GM19025 (cell line): ENCODE results near the gene GNAI1.

Experiments used
- ATAC-seq: cut with Tn5 transposase; IDR thresholded peaks from one replicate; pipeline ENCODE4 v1.9.1; 2021; ENCODE audit warnings: mild to moderate bottlenecking, low read depth, moderate library complexity; ENCODE audit not compliant: unreplicated experiment

GNAI1 gene

DNA sequence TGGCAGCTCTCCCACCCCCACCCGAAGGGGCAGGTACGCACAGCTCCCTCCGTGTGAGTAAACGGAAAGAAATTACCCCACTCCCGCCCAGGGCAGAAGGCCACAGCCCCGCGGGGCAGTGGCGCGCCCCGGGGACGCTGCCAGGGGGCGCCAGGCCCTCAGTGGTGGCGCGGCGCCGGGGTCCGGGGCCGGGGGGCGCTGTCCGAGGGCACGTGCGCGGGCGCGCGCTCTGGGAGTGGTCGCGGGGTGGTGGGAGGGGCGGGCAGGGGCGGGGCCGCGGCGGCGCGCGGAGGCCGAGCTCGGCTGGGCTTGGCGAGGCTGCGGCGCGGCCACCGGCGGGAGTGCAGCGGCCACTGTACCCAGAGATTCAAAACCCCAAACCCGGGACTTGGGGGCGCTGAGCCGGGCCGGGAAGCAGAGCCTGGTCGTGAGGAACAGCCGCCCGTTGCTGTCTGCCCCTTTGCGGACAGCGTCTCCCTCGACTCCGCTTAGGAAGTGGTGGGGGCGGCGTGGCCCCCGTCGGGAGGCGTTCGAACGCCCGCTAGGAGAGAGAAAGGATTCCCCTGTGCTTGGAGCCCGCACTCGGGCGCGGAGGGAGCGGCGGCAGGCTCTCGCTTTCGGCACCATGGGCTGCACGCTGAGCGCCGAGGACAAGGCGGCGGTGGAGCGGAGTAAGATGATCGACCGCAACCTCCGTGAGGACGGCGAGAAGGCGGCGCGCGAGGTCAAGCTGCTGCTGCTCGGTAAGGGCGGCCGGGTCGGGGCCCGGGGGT lies at the start of gene GNAI1:
TSS of gene GNAI1 (plus strand) at position 296 of the 773 bp plus-strand sequence. CDS start at position 626, 330 bp downstream.
- peak; percentile 47 for ATAC-seq

DNA sequence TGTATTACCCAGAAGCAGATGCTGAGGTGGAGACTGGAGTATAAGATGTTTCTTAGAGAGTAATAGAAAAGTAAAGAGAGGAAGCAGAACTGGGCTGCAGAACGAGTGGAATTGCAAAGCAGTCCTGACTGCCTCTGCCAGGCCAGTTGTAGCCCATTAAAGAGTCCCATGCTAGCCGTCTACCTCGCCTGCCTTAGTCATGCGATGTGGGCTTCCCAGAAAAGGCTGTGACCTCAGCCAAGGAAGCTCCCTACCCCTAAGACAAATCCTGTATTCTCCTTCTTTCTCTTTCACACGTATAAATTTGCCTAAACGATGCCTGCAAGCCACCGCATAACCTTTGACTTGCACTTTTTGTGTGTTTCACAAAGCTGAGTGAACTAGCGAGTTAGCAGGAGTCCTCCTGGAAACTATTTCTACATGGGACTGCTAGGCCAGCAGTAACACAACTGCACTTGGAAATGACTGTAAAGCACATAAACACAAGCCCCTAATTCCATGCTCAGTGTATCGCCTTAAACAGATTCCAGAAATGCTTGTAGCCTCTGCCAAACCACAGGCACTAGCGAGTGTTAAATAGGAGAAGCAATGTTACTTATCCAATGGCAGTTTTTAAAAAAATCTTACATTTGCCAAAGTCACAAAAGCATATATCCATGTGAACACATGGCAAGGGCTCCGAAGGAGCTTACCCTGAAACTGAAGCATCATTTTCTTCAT lies 47.4 kb upstream of the GNAI1 start:
- ATAC-seq = no peak

DNA sequence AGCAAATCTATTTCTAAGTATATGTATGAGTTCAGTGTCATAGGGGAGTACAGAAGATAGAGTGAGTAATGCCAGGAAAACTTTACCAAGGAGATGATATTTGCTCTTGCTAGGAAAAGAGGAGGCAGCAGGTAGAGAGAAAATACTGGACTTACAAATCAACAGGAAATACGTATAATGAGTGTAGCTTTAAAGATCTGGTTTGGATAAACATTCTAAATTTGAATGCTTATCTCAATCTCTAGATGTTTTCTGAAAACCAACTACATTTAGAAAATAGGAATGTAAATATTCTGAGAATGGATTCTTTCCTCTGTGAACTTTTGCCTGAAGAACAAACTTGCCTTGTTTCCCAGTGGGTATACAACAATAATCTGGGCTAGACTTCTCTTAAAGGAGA lies 46.9 kb upstream of the GNAI1 start:
- ATAC-seq = no peak

DNA sequence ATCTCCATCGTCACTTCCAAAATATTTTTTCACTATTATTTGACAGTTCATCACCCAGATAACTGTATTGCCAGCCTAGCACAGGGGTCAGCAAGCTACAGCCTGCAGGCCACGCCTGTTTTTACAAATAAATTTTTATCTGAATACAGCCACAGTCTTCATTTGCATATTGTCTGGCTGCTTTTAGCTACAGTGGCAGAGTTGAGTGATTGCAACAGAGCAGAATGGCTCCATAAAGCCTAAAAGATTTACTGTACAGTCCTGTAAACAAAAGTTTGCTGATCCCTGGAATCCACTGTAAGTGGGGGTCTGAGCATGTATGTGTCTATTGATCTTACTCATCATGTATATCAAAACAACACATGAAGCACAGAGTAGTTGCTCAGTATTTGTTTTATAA lies 45.9 kb upstream of the GNAI1 start:
- no peak for ATAC-seq

DNA sequence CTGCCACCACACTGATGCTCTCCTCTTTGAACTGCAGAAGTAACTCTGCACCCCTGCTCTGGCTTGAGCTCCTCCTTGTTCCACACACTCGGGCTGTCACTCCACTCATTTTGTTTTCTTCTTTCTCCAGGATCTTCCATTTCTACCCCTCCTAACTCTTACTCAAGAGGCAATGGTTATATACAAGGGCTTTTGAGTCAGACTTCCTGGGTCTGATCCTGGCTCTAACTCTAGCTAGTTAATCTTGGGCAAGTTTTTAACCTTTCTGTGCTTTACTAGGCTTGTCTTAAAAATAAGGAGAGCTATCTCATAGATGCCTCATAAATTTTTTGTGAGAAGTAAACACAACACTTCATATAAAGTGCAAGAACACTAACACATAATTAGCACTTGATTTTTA lies 45.3 kb upstream of the GNAI1 start:
- ATAC-seq = no peak

DNA sequence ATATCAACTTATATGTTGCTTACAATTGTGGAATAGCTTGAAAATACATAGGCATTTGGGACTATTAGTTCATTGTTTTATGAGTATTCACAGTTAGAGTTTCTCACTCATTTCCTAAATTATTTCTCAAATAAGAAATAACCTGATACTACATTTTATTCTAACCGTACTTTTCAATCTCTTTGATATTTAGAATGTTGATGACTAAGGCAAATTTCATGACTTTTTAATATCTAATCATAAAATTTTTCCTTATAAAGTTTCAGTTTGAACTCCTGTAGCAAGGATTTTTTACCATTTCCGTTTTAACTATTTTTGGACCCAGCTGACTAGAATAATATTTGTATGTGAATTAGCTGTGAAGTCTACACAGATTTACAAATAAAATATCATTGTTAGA lies 41.3 kb upstream of the GNAI1 start:
- no peak for ATAC-seq

DNA sequence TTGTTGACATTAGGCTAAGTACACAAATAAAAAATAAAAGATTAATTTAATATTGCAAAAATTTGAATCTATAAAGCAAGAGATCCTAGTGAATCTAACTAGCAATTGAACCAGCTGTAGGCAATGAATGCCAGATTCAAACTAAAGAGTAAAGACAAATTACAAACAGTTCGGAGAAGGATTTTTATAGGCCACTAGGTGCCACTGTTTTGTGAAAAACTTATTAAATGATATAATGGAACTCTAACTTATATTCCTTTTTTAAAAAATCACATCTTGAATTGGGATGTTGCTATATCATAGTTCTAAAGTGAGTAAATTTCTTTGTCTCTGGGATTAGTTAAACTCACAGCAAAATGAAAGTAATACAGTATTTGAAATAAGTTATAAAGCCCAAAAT lies 39.1 kb upstream of the GNAI1 start:
- no peak for ATAC-seq

DNA sequence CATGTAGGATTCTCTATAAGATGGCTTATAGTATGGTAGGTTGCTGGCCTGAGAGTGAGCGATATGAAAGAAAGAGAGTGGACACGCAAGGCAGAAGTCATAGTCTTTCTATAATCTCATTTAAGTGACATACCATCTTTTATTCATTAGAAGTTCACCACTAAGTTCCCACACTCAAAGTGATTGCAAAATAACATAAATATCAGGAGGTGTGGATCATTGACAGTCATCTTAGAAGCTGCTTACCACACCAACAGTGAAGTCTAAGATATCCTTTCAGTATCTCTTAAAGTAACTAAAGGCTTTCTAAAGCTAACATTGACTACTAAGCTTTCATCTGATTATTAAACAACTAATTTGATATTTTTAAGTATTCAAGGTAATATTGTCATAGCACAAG lies 36.9 kb upstream of the GNAI1 start:
- ATAC-seq = no peak

DNA sequence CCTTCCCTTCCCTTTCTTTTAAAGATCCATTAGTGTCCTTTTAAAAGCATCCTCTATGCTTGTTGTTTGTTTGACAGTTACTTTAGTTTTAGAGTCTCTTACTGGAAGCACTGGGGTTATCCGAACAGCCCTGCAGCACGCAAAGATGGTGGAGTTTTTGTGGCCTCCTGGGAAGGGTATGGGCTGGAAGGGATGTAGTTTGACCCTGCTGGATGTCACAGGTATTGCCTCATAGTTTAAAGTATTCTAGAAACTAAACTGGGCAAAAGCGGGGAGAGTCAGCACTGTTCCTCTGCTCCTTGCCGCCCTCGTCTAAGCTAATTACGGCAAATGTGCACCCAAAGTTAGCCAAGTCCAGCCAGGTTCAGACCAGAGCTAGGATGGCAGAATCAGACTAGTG lies 35.8 kb upstream of the GNAI1 start:
- no peak for ATAC-seq

DNA sequence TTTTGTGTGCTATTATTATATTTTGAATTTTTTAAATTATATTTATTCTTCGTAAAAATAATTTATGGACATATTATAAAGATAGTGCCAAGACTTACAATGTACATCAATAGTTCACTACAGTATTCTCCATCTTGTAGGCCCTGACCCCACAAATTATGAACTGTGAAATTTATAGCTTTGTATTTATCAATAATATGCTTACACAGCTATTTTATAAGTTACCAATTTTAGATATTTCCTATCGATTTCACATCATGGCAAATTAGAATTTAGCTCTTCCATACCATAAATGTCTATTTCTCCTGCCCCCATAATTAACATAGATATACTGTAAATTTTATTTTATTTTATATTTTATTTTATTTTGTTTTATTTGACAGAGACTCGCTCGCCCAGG lies 34.4 kb upstream of the GNAI1 start:
- ATAC-seq = no peak

DNA sequence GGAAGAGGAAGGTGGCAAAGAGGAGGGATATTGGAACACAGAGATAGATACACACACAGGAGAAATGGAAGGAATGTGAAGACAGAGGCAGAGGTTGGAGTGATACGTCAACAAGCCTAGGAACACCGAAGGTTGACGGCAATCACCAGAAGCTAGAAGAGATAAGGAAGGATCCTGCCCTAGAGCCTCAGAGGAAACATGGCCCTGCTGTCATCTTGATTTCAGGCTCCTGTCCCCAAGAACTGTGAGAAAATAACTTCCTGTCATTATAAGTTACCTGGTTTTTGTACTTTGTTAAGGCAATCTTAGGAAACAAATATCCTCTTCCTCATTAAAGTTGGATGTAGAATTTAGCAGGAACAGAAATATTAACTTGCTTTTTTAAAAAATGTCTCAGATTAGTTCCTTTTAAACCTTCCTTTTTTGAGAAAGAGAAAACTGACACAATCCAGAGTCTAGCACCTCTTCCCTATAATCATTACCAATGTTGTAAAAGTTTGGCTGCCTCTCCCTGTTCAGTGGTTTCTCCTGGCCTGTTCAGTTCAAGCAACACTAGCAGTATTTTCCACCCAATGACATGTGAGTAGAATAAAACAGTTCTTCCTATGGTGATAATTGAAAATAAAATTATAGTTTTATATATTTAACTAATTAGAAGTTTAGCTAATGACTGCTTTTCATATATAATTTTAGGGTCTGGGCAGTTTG lies 28.8 kb upstream of the GNAI1 start:
- ATAC-seq = no peak

DNA sequence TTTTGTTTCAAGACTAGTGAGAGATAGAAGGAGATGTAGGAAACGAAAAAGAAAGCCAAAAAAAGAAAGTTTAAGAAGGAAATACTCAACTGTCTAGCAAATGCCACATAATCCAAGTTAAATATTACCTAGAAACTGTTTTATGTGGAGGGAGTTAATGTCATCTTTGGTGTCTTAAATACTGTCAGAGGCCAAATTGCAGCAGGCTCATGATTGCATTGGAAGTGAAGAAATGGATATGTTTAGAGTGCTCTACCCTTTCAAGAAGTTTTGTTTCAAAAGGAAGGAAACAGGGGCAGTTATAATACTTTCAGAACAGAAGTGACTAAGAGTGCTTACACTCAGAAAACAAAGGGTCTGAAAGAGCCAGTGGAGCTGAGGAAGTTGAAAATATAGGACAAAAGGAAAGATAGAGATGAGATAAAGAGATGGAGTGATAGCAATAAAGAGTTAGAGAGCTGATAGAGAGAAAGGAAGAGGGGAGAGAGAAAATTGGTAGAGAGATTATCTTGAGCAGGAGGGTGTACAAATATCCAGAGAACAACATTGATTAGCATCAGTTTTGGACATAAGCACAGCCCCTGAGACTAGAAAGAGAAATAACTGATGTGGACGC lies 28.0 kb upstream of the GNAI1 start:
- peak; percentile 44 for ATAC-seq

DNA sequence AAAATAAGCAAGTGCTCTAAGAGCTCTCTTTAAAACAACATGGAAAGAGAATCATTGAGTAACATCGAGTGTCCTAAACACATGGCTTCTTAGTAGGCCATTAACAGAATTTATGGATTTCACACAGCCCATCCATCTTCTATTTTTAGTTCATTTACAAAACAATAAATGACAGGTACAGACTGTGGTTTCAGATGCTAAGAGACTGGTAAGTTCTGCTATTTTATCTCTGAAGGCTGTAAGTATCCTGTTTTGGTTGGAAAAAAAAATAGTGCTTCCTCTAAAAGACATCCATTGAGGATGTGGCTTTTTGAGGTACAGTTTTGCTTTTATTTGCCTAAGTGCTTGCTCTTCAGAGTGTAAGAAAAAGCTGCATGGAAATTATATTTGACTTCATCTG lies 27.4 kb upstream of the GNAI1 start:
- ATAC-seq = no peak

DNA sequence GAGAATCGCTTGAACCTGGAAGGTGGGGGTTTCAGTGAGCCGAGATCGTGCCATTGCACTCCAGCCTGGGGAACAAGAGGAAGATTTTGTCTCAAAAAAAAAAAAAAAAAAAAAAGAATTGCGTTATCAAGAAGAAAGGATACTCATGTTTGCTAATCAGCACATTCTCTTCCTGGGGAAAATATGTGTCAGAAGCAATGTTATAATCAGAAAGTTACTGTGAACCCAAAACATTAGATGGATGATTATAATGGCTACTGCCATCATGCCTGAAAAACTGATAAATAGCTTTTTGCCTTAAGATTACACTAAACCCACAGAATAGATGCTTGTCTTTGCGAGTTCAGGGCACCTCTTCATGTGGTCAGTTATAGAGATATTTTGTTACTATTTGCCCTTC lies 24.3 kb upstream of the GNAI1 start:
- ATAC-seq = no peak

DNA sequence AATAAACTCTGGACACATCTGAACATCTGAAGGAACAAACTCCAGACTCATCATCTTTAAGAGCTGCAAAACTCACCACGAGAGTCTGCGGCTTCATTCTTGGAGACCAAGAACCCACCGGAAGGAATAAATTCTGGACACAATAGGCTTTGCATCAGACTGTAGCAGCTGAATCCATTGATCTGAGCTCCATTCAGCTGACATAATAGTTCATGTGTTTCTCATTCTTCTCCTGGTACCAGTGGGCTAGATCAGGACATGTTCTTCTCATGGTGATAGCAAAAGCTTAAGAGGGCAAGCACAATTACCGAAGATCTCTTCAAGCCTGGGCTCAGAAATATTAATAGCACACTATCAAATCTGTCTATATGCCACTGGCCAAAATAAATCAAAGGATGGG lies 20.5 kb upstream of the GNAI1 start:
- no peak for ATAC-seq

DNA sequence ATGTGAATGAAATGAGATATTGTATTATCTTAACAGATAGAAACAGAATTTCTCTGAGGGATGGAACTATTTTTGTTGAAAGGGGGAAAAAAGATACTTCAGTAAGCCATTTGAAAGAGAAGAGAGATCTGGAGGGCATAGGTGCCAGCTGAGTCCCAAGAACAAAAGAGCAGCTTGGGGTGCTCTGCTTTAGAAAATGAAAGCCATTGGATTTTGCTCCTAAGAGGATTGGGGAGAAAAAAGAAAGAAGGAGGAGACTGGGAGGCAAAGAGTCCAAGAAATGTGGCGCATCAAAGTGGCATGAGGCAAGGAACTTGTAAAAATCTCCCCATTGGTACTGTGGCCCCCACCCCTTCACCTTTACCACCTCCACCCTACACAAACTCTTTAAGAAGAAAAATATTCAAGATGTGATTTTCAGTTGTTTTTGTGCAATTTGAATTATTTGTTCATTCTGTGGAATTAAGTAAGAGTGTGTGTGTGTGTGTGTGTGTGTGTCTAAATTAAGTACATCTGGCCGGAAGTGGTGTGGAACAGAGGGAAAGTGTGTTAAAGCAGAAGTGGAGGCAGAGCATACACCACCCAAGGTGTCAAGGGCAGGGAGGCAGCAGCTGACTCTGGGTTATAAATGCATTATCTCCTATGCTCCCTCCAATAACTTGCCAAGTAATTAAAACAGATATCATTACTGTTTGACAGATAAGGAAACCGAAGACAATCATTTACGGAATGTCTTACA lies 9.9 kb upstream of the GNAI1 start:
- ATAC-seq = no peak

DNA sequence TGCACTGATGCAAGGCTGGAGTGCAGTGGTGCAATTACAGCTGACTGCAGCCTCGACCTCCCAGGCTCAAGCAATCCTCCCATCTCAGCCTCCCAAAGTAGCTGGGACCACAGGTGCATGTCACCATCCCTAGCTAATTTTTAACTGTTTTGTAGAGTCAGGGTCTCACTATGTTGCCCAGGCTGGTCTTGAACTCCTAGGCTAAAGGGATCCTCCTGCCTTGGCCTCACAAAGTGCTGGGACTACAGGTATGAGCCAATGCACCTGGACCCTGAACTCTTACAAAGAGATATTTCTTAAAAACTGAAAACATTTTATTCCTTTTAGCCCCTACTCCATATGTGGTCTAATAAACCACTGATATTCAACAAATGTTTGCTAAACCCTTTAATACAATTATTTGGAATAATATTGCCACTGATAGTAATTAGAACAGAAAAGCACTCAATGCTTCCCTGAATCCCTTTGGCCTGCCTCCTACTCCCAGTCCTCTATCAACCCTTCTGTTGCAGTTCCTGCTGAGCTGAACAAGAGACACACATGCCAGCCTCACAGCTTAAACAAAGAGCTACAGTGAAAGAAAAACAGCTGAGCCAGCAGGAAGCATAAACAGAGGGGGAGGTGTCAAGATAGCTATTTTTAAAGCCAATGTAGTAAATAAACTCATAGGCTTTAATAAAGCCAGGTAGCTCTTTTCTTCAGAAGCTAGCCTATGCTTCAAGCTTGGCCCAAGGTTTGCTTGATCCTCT lies 7.0 kb upstream of the GNAI1 start:
- no peak for ATAC-seq

DNA sequence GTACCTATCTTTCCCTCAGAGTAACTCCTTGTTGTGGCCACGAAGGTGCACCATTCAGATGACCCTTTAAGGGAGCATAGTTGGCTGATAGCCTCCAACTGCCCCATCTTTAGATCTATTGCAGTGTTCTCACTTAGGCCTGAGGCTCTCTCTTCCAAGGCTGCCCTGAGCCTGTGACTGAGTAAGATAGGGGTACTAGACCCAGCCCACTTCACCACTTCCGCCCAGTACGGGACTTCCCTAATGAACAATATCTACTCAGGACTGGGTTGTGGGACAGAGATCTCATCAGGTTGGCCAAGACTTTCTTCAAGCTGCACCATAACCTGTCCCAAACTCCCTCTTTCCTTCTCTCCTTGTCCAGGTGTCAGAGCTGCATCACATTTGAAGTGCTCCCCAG lies 5.7 kb upstream of the GNAI1 start:
- ATAC-seq = no peak

DNA sequence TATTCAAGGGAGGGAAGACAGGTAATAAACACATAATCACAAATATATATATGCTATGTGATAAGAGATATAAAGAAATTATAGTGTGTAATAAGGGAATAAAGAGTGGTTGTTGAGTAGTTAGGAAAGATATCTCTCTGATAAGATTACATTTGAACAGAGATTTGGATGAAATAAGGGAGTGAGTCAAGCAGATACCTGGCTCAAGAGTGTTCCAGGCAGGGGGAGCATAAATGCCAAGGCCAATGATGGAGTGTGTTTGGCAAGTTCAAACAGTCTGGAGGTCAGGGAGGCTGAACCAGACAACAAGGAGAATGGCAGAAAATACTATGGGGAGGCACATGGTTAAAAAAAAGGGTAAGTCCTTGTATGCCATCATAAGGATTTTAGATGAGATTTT lies 4.8 kb upstream of the GNAI1 start:
- no peak for ATAC-seq
